ENCODE results near the gene EFHD2.
"Not testable (repeated sequence)": the region's sequence is repeated elsewhere in the genome, so short reads cannot be mapped to it uniquely, and the experiment has no call there.

Gene EFHD2

GRCh38 chr1:15457585-15457984 lies 47.9 kb downstream of the EFHD2 start:
- Histone ChIP-seq H3K4me1 (no peaks in the 10 kb centered on the region), H3K9me3 (ENCODE audit: control insufficient read depth, low read length) (no peaks in the 10 kb centered on the region), H3K9ac (no peak overlapping the region), H3K4me3 (ENCODE audit: low read depth, low read length) (no peak overlapping the region), H3K79me2 (no peaks in the 10 kb centered on the region), H3K4me2 (ENCODE audit: low read length) (no peak overlapping the region), H3K36me3 (ENCODE audit: control insufficient read depth, insufficient read depth, low read length) (no peaks in the 10 kb centered on the region), H3K27me3 (ENCODE audit: control insufficient read depth, insufficient read depth, low read length) (no peaks in the 10 kb centered on the region), H2AFZ (no peak overlapping the region), H3K27ac (no peak overlapping the region)
- no peak for TF ChIP-seq CTCF (IDR thresholded peaks at IDR 0.05)

- H2AFZ ChIP-seq; H3K4me2 ChIP-seq (ENCODE audit: low read length); H3K9me3 ChIP-seq (ENCODE audit: control insufficient read depth, low read length); H3K4me1 ChIP-seq; H3K36me3 ChIP-seq (ENCODE audit: control insufficient read depth, insufficient read depth, low read length); H3K27ac ChIP-seq; H3K9ac ChIP-seq; H3K27me3 ChIP-seq (ENCODE audit: control insufficient read depth, insufficient read depth, low read length); H3K4me3 ChIP-seq (ENCODE audit: low read depth, low read length); H3K79me2 ChIP-seq: not testable (repeated sequence)
Observed at GRCh38 chr1:15458388-15458787, 48.7 kb downstream of the EFHD2 start.

GRCh38 chr1:15459771-15460707 lies 50.4 kb downstream of the EFHD2 start:
- no peak overlapping the region for H3K27ac ChIP-seq
- no peaks in the 10 kb centered on the region for H3K9me3 ChIP-seq (ENCODE audit: control insufficient read depth, low read length)
- no peaks in the 10 kb centered on the region for H3K79me2 ChIP-seq
- H3K4me2 ChIP-seq (ENCODE audit: low read length) = no peak overlapping the region
- no peak overlapping the region for H3K9ac ChIP-seq
- TF ChIP-seq CTCF (IDR thresholded peaks at IDR 0.05) = no peak
- H3K4me1 ChIP-seq = no peaks in the 10 kb centered on the region
- H2AFZ ChIP-seq = no peak overlapping the region
- H3K4me3 ChIP-seq (ENCODE audit: low read depth, low read length) = no peak overlapping the region
- H3K36me3 ChIP-seq (ENCODE audit: control insufficient read depth, insufficient read depth, low read length) = no peaks in the 10 kb centered on the region
- H3K27me3 ChIP-seq (ENCODE audit: control insufficient read depth, insufficient read depth, low read length) = no peaks in the 10 kb centered on the region

GRCh38 chr1:15460708-15461095 lies 51.0 kb downstream of the EFHD2 start:
- Histone ChIP-seq H3K27me3 (ENCODE audit: control insufficient read depth, insufficient read depth, low read length) (no peaks in the 10 kb centered on the region), H3K9me3 (ENCODE audit: control insufficient read depth, low read length) (no peaks in the 10 kb centered on the region), H3K4me1 (no peaks in the 10 kb centered on the region), H3K27ac (no peak overlapping the region), H2AFZ (no peak overlapping the region), H3K79me2 (no peaks in the 10 kb centered on the region), H3K36me3 (ENCODE audit: control insufficient read depth, insufficient read depth, low read length) (no peaks in the 10 kb centered on the region), H3K9ac (no peak overlapping the region), H3K4me2 (ENCODE audit: low read length) (no peak overlapping the region), H3K4me3 (ENCODE audit: low read depth, low read length) (no peak overlapping the region)
- no peak for TF ChIP-seq CTCF (IDR thresholded peaks at IDR 0.05)

- not testable (repeated sequence) for H3K27ac ChIP-seq; H3K4me1 ChIP-seq; H3K36me3 ChIP-seq (ENCODE audit: control insufficient read depth, insufficient read depth, low read length); H3K4me3 ChIP-seq (ENCODE audit: low read depth, low read length); H3K4me2 ChIP-seq (ENCODE audit: low read length); H3K9me3 ChIP-seq (ENCODE audit: control insufficient read depth, low read length); H3K79me2 ChIP-seq; H3K9ac ChIP-seq; H3K27me3 ChIP-seq (ENCODE audit: control insufficient read depth, insufficient read depth, low read length)
- peak overlapping the region; percentile 62 for H2AFZ ChIP-seq
Observed at GRCh38 chr1:15463064-15463800, 53.5 kb downstream of the EFHD2 start.

- not testable (repeated sequence) for H3K4me3 ChIP-seq (ENCODE audit: low read depth, low read length); H3K4me1 ChIP-seq; H2AFZ ChIP-seq; H3K9me3 ChIP-seq (ENCODE audit: control insufficient read depth, low read length); H3K9ac ChIP-seq; H3K27ac ChIP-seq; H3K4me2 ChIP-seq (ENCODE audit: low read length); H3K27me3 ChIP-seq (ENCODE audit: control insufficient read depth, insufficient read depth, low read length); H3K36me3 ChIP-seq (ENCODE audit: control insufficient read depth, insufficient read depth, low read length); H3K79me2 ChIP-seq
Observed at GRCh38 chr1:15463926-15464322, 54.2 kb downstream of the EFHD2 start.

Data from parathyroid adenoma (tissue), 2 donors.